SU-DHL-6 (cell line): ENCODE measurements around the gene MGRN1.

Source experiments
- H2AFZ ChIP-seq: fragments of 200-600 bp; sonication (generic); 2 replicates; pipeline ENCODE4 v1.6.1; 2014; ENCODE audit warnings: low read depth, mild to moderate bottlenecking, moderate library complexity, mixed read lengths, antibody characterized with exemption, low read length; ENCODE audit not compliant: severe bottlenecking
- H3F3A ChIP-seq: fragments of 200-600 bp; shearing (Covaris generic); 2 replicates; pipeline ENCODE4 v1.6.0; 2016; ENCODE audit warnings: antibody characterized with exemption, mild to moderate bottlenecking; ENCODE audit not compliant: insufficient read depth
- H3K27ac ChIP-seq: fragments of 200-600 bp; sonication (generic); 2 replicates; pipeline ENCODE4 v1.5.1; 2016; ENCODE audit warnings: low read depth, mild to moderate bottlenecking, low read length, moderate library complexity, mixed read lengths
- H3K27me3 ChIP-seq: fragments of 200-600 bp; sonication (generic), shearing (Covaris generic); 2 replicates; pipeline ENCODE4 v1.6.0; 2014; ENCODE audit warnings: mild to moderate bottlenecking, low read length
- H3K36me3 ChIP-seq: fragments of 200-600 bp; sonication (generic); 2 replicates; pipeline ENCODE4 v1.6.1; 2014; ENCODE audit warnings: mild to moderate bottlenecking, low read length, mixed read lengths
- H3K4me2 ChIP-seq: fragments of 300-600, 200-600 bp; shearing (Covaris generic), sonication (generic); 2 replicates; pipeline ENCODE4 v1.6.0; 2014; ENCODE audit warnings: low read length, low read depth, mild to moderate bottlenecking; ENCODE audit not compliant: poor library complexity, severe bottlenecking
- H3K4me3 ChIP-seq: fragments of 200-600 bp; sonication (generic); 2 replicates; pipeline ENCODE4 v1.5.1; 2014; ENCODE audit warnings: antibody characterized with exemption, low read length, mild to moderate bottlenecking, mixed read lengths; ENCODE audit not compliant: insufficient read depth, poor library complexity, severe bottlenecking
- H3K79me2 ChIP-seq: fragments of 200-600 bp; sonication (generic); 2 replicates; pipeline ENCODE4 v1.6.1; 2014; ENCODE audit warnings: mild to moderate bottlenecking, low read length, moderate library complexity; ENCODE audit not compliant: insufficient read depth
- H3K9ac ChIP-seq: fragments of 200-600 bp; sonication (generic); 2 replicates; pipeline ENCODE4 v1.7.0; 2014; ENCODE audit warnings: mild to moderate bottlenecking, low read length
- H3K9me2 ChIP-seq: fragments of 200-600 bp; sonication (generic); replicated peaks from 2 replicates; pipeline ENCODE4 v1.6.1; 2014; ENCODE audit warnings: low read length; ENCODE audit not compliant: insufficient read depth
- H3K9me3 ChIP-seq: fragments of 200-600 bp; sonication (generic); 2 replicates; pipeline ENCODE4 v1.6.1; 2014; ENCODE audit warnings: low read length, mixed read lengths; ENCODE audit not compliant: insufficient read depth
- H4K20me1 ChIP-seq: fragments of 200-600 bp; sonication (generic); 2 replicates; pipeline ENCODE4 v1.6.1; 2014; ENCODE audit warnings: low read depth, mild to moderate bottlenecking, antibody characterized with exemption, low read length, moderate library complexity, mixed read lengths
- CTCF ChIP-seq: fragments of 200-600 bp; sonication (generic); IDR thresholded peaks from one replicate; pipeline ENCODE4 v1.5.1; 2017; ENCODE audit warnings: antibody characterized with exemption, mild to moderate bottlenecking, low read length, moderate library complexity; ENCODE audit not compliant: insufficient read depth, poor library complexity, severe bottlenecking
- EZH2phosphoT487 ChIP-seq: fragments of 200-600 bp; sonication (generic), shearing (Covaris generic); conservative IDR thresholded peaks from 2 replicates; pipeline ENCODE4 v1.6.1; 2018; ENCODE audit warnings: mild to moderate bottlenecking, antibody characterized with exemption, low read length, moderate library complexity, mixed read lengths

The MGRN1 gene

GRCh38 chr16:4695473-4696171 is 71.0 kb downstream of the MGRN1 start:
- H3K9ac ChIP-seq: no peak overlapping the region
- H3K4me3 ChIP-seq: no peak overlapping the region
- H2AFZ ChIP-seq: no peak overlapping the region
- H3K4me2 ChIP-seq: no peak overlapping the region
- no peaks in the 10 kb centered on the region for H3K9me2 ChIP-seq
- no peaks in the 10 kb centered on the region for H3K36me3 ChIP-seq
- H3K79me2 ChIP-seq: peaks cover 5% of the 10 kb centered on the region; the same call in 1 of the 2 replicates
- no peaks in the 10 kb centered on the region for H3K9me3 ChIP-seq
- no peak for TF ChIP-seq CTCF
- TF ChIP-seq EZH2phosphoT487: no peak
- H3F3A ChIP-seq: no peaks in the 10 kb centered on the region
- no peaks in the 10 kb centered on the region for H4K20me1 ChIP-seq
- no peaks in the 10 kb centered on the region for H3K27me3 ChIP-seq
- no peak overlapping the region for H3K27ac ChIP-seq

- H3K36me3 ChIP-seq: no peaks in the 10 kb centered on the region
- peaks cover 5% of the 10 kb centered on the region; the same call in 1 of the 2 replicates for H3K79me2 ChIP-seq
- no peaks in the 10 kb centered on the region for H3F3A ChIP-seq
- H4K20me1 ChIP-seq: no peaks in the 10 kb centered on the region
- H3K27me3 ChIP-seq: no peaks in the 10 kb centered on the region
- no peak overlapping the region for H2AFZ ChIP-seq
- TF ChIP-seq EZH2phosphoT487: no peak
- no peak for TF ChIP-seq CTCF
- no peaks in the 10 kb centered on the region for H3K9me2 ChIP-seq
- H3K9me3 ChIP-seq: no peaks in the 10 kb centered on the region
- no peak overlapping the region for H3K4me3 ChIP-seq
- no peak overlapping the region for H3K9ac ChIP-seq
- no peak overlapping the region for H3K27ac ChIP-seq
- no peak overlapping the region for H3K4me2 ChIP-seq
Measured at GRCh38 chr16:4696172-4696904, 71.7 kb downstream of the MGRN1 start.

- Histone ChIP-seq H2AFZ (no peak overlapping the region), H3K27ac (no peak overlapping the region), H3K9ac (no peak overlapping the region)
Measured at GRCh38 chr16:4696905-4697847, 72.5 kb downstream of the MGRN1 start.

More at GRCh38 chr16:4696905-4697847, 72.5 kb downstream of the MGRN1 start:
- no peaks in the 10 kb centered on the region for H3K27me3 ChIP-seq
- H3F3A ChIP-seq: no peaks in the 10 kb centered on the region
- H3K4me3 ChIP-seq: no peak overlapping the region
- H3K9me2 ChIP-seq: no peaks in the 10 kb centered on the region
- H3K79me2 ChIP-seq: peaks cover 5% of the 10 kb centered on the region; the same call in 1 of the 2 replicates
- H3K36me3 ChIP-seq: no peaks in the 10 kb centered on the region
- H4K20me1 ChIP-seq: no peaks in the 10 kb centered on the region
- H3K9me3 ChIP-seq: no peaks in the 10 kb centered on the region
- H3K4me2 ChIP-seq: no peak overlapping the region
- TF ChIP-seq EZH2phosphoT487 (no peak), CTCF (no peak)
